Measurements from ENCODE around the gene PIAS2. TPM values are rescaled to one million over a fixed set of nuclear protein-coding genes. Genes with fewer than 3 reads are reported as not detected.

The PIAS2 gene
- polyA plus RNA-seq, 1 donor (not counting 4 experiments of a cell fraction or from before 2014, with no cell fraction given), result 11.4 TPM

GRCh38 chr18:46821856-46822711 is 95.2 kb downstream of the PIAS2 start:
- Histone ChIP-seq H3K27ac (ENCODE audit: control insufficient read depth, insufficient read depth, low read length) (no peak overlapping the region), H3K4me2 (ENCODE audit: control insufficient read depth, extremely low read depth, insufficient read depth, low read depth, low read length) (no peak overlapping the region)

GRCh38 chr18:46820863-46821262 is 96.4 kb downstream of the PIAS2 start:
- H3K79me2 ChIP-seq (ENCODE audit: control insufficient read depth, insufficient read depth, low read length), result no peaks in the 10 kb centered on the region
- no peaks in the 10 kb centered on the region for H4K20me1 ChIP-seq (ENCODE audit: control insufficient read depth, extremely low read depth, insufficient read depth, low read length)
- H3K9me1 ChIP-seq (ENCODE audit: control insufficient read depth, extremely low read depth, insufficient read depth, low read length), result no peaks in the 10 kb centered on the region
- no peak for FAIRE-seq
- H3K4me3 ChIP-seq (ENCODE audit: control insufficient read depth in 2 of 3, extremely low read depth in 1 of 3, insufficient read depth in 2 of 3, low read depth in 1 of 3, low read length in 3 of 3), result no peak overlapping the region
- no peaks in the 10 kb centered on the region for H3K27me3 ChIP-seq (ENCODE audit: control insufficient read depth, extremely low read depth, insufficient read depth, low read length)
- no peaks in the 10 kb centered on the region for H3K9me3 ChIP-seq (ENCODE audit: control insufficient read depth, low read depth, low read length)
- TF ChIP-seq EZH2 (IDR thresholded peaks at IDR 0.05; ENCODE audit: low read length) (no peak), CTCF (optimal IDR thresholded peaks at IDR 0.05 in 1 of 3, IDR thresholded peaks at IDR 0.05 in 1 of 3, conservative IDR thresholded peaks at IDR 0.05 in 1 of 3; ENCODE audit: extremely low read depth in 1 of 3, insufficient read depth in 2 of 3, low read length in 3 of 3) (no peak)
- dilution Hi-C loops (cut with MboI; ENCODE audit: extremely low pct_ligation_motif_present, low sequenced_read_pairs), result no loop called here
- peaks cover 0 to 1% of the 10 kb centered on the region in 2 experiments for H3K36me3 ChIP-seq (ENCODE audit: control insufficient read depth in 2 of 2, extremely low read depth in 1 of 2, insufficient read depth in 2 of 2, low read length in 2 of 2)
- no peaks in the 10 kb centered on the region for H3K4me1 ChIP-seq (ENCODE audit: control insufficient read depth, extremely low read depth, insufficient read depth, low read length)
- no peak overlapping the region for H3K9ac ChIP-seq (ENCODE audit: control insufficient read depth, extremely low read depth, insufficient read depth, low read length)
- no peak overlapping the region for H3K27ac ChIP-seq (ENCODE audit: control insufficient read depth, insufficient read depth, low read length)
- DNase-seq (ENCODE audit: low read depth, low spot score), result no peak
- no peak overlapping the region for H3K4me2 ChIP-seq (ENCODE audit: control insufficient read depth, extremely low read depth, insufficient read depth, low read depth, low read length)
- no peak overlapping the region for H2AFZ ChIP-seq (ENCODE audit: control insufficient read depth, low read length)

More at GRCh38 chr18:46821856-46822711, 95.2 kb downstream of the PIAS2 start:
- no peak for TF ChIP-seq EZH2 (IDR thresholded peaks at IDR 0.05; ENCODE audit: low read length)
- TF ChIP-seq CTCF (optimal IDR thresholded peaks at IDR 0.05 in 1 of 3, IDR thresholded peaks at IDR 0.05 in 1 of 3, conservative IDR thresholded peaks at IDR 0.05 in 1 of 3; ENCODE audit: extremely low read depth in 1 of 3, insufficient read depth in 2 of 3, low read length in 3 of 3), result no peak
- Histone ChIP-seq H3K9me1 (ENCODE audit: control insufficient read depth, extremely low read depth, insufficient read depth, low read length) (no peaks in the 10 kb centered on the region), H3K36me3 (ENCODE audit: control insufficient read depth in 2 of 2, extremely low read depth in 1 of 2, insufficient read depth in 2 of 2, low read length in 2 of 2) (peaks cover 1 to 3% of the 10 kb centered on the region in 2 experiments), H3K4me3 (ENCODE audit: control insufficient read depth in 2 of 3, extremely low read depth in 1 of 3, insufficient read depth in 2 of 3, low read depth in 1 of 3, low read length in 3 of 3) (no peak overlapping the region), H4K20me1 (ENCODE audit: control insufficient read depth, extremely low read depth, insufficient read depth, low read length) (no peaks in the 10 kb centered on the region), H2AFZ (ENCODE audit: control insufficient read depth, low read length) (no peak overlapping the region), H3K79me2 (ENCODE audit: control insufficient read depth, insufficient read depth, low read length) (no peaks in the 10 kb centered on the region), H3K4me1 (ENCODE audit: control insufficient read depth, extremely low read depth, insufficient read depth, low read length) (no peaks in the 10 kb centered on the region), H3K9me3 (ENCODE audit: control insufficient read depth, low read depth, low read length) (no peaks in the 10 kb centered on the region), H3K27me3 (ENCODE audit: control insufficient read depth, extremely low read depth, insufficient read depth, low read length) (no peaks in the 10 kb centered on the region), H3K9ac (ENCODE audit: control insufficient read depth, extremely low read depth, insufficient read depth, low read length) (no peak overlapping the region)
- FAIRE-seq, result no peak
- dilution Hi-C loops (cut with MboI; ENCODE audit: extremely low pct_ligation_motif_present, low sequenced_read_pairs), result no loop called here
- DNase-seq (ENCODE audit: low read depth, low spot score), result no peak

Data from keratinocyte (primary cell).